ENCODE results near the gene PSMB10. TPM values are rescaled to one million over a fixed set of nuclear protein-coding genes. Genes with fewer than 3 reads are reported as not detected.

PSMB10 gene
- total and polyA plus RNA-seq, 2 of the 4 experiments (the other 2 are of a cell fraction), result 28.7 to 36.7 TPM

DNA sequence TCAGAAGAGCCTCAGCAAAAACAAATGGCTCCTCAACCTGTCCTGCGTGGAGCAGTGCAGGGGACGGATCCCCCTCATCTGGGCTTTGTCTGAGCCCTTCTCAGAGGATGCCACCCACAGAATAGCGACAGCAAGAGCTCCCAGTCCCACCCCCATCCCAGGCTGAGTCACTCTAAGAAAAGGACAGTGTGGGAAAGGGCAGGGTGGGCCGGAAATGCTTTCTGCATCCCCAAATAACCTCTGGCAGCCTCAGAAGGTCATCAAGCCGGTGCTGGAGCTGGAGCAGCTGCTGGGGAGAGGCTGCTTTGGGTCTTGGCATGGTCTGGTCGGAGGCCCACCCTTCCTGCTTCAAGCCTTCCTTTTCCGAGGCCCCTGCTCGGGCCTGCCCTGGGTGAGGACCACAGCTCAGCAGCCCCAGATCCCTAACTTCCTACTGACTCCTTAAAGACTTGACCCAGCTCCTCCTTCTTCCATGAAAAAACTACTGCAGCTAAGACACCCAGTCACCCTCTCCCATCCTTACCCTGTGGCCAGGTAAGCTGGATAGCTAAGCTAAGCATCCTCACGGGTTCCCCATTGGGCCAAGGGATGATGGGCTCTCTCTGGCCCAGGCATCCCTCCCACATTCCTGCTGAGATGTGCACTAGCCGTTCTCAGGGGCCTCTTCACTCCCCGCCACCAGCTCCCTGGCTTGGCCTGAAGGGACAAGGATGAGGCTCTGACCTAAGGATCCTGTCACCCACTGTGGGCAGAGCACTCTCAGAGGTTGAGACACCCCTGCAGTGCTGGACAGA, 23.1 kb upstream of the PSMB10 start:
- Histone ChIP-seq H4K20me1 (ENCODE audit: insufficient read depth, low read length) (peaks cover 77% of the 10 kb centered on the region), H3K36me3 (ENCODE audit: control insufficient read depth, insufficient read depth, low read length) (peaks cover 74% of the 10 kb centered on the region)
- peak; percentile 72 for ATAC-seq (ENCODE audit: low read depth)

More for the DNA sequence above, 23.1 kb upstream of the PSMB10 start:
- TF ChIP-seq POLR2A (IDR thresholded peaks at IDR 0.05; ENCODE audit: low read depth, low read length), result no peak
- TF ChIP-seq MAZ (IDR thresholded peaks at IDR 0.05; ENCODE audit: borderline replicate concordance, low read depth, low read length), result 0 out of 2 replicates have a peak, but pooled peaks have one; percentile 28
- no peak for TF ChIP-seq BHLHE40 (IDR thresholded peaks at IDR 0.05; ENCODE audit: low read depth, low read length)
- no peak for TF ChIP-seq CHD1 (IDR thresholded peaks at IDR 0.05; ENCODE audit: low read depth, low read length)
- TF ChIP-seq, protein P1, sequence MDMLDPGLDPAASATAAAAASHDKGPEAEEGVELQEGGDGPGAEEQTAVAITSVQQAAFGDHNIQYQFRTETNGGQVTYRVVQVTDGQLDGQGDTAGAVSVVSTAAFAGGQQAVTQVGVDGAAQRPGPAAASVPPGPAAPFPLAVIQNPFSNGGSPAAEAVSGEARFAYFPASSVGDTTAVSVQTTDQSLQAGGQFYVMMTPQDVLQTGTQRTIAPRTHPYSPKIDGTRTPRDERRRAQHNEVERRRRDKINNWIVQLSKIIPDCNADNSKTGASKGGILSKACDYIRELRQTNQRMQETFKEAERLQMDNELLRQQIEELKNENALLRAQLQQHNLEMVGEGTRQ (IDR thresholded peaks at IDR 0.05; ENCODE audit: low read depth, low read length), result no peak
- TF ChIP-seq FOS (IDR thresholded peaks at IDR 0.05; ENCODE audit: low read depth, low read length), result peak; percentile 48; the same call in 1 of the 2 replicates
- no peak for TF ChIP-seq MXI1 (IDR thresholded peaks at IDR 0.05; ENCODE audit: borderline replicate concordance, low read depth, low read length)
- TF ChIP-seq RCOR1 (IDR thresholded peaks at IDR 0.05; ENCODE audit: insufficient replicate concordance, low read length), result peak; percentile 27
- Histone ChIP-seq H3K9me1 (ENCODE audit: insufficient read depth, low read length) (peaks cover 45% of the 10 kb centered on the region), H2AFZ (replicated peaks; ENCODE audit: low read length, poor library complexity) (peak overlapping the region; percentile 18), H4K8ac (ENCODE audit: low read depth in 2 of 2, low read length in 2 of 2) (peak overlapping the region; percentile 67 to 73), H3K4me2 (ENCODE audit: low read depth, low read length) (peak overlapping the region; percentile 4; the same call in 1 of the 2 replicates), H3K56ac (ENCODE audit: extremely low read depth, insufficient read depth, low read length) (peak overlapping the region; percentile 32; the same call in 1 of the 2 replicates), H3K4me1 (ENCODE audit: control insufficient read depth, insufficient read depth, low read length) (peaks cover 33% of the 10 kb centered on the region), H3K9ac (ENCODE audit: low read depth, low read length) (0 out of 2 replicates have a peak overlapping the region, but pooled peaks have one; percentile 21), H3K27me3 (ENCODE audit: control insufficient read depth, insufficient read depth, low read length) (no peaks in the 10 kb centered on the region), H3K27ac (ENCODE audit: insufficient read depth, low read length) (peak overlapping the region; percentile 83), H2AK9ac (replicated peaks; ENCODE audit: low read depth, low read length, poor library complexity) (peak overlapping the region; percentile 73), H4K5ac (ENCODE audit: low read depth, low read length) (peak overlapping the region; percentile 6; the same call in 1 of the 2 replicates), H3K14ac (replicated peaks; ENCODE audit: low read depth, low read length) (peak overlapping the region; percentile 62), H2BK120ac (ENCODE audit: low read depth, low read length) (peak overlapping the region; percentile 81), H2BK20ac (ENCODE audit: low read depth, low read length) (peak overlapping the region; percentile 59; the same call in 1 of the 2 replicates), H2BK5ac (ENCODE audit: low read depth, low read length, poor library complexity, severe bottlenecking) (peak overlapping the region; percentile 46), H3K4me3 (ENCODE audit: insufficient read depth, low read depth, low read length) (no peak overlapping the region), H3K4ac (ENCODE audit: low read depth, low read length) (peak overlapping the region; percentile 85), H4K91ac (ENCODE audit: insufficient read depth, low read depth, low read length) (peak overlapping the region; percentile 87), H2AK5ac (ENCODE audit: low read depth, low read length) (peak overlapping the region; percentile 95), H2BK15ac (ENCODE audit: low read depth, low read length) (peak overlapping the region; percentile 87; the same call in 2 of the 3 replicates), H3K9me3 (ENCODE audit: control insufficient read depth, insufficient read depth, low read length) (no peaks in the 10 kb centered on the region), H3K79me1 (ENCODE audit: low read depth in 1 of 2, low read length in 2 of 2) (peaks cover 51 to 86% of the 10 kb centered on the region in 2 experiments), H3K18ac (ENCODE audit: low read depth, low read length) (no peak overlapping the region; the same call in 1 of the 2 replicates), H3K23ac (ENCODE audit: low read depth, low read length) (peak overlapping the region; percentile 86)
- dilution Hi-C loops (cut with HindIII; ENCODE audit: low sequenced_read_pairs, unreplicated experiment) (no loop called here), intact Hi-C loops (cut with micrococcal nuclease) (loop anchor here (10.0 kb wide), 1 partner anchor 265 kb away; no protein-coding TSS in a partner anchor), in situ Hi-C loops (cut with MboI; ENCODE audit: low sequenced_read_pairs) (no loop called here)
- DNase-seq, result peak; percentile 55
- BruUV-seq (replicated peaks), result no TSS peak
- ChIA-PET POLR2A (ENCODE audit: unreplicated experiment) (no interaction called here), CTCF (interaction anchor here (0.7 kb wide), 2 partner anchors 76 to 105 kb away, joined by 3 read pairs; no protein-coding TSS in a partner anchor)
- WGBS, 2 experiments (ENCODE audit: extremely low coverage in 2 of 2, insufficient read length in 1 of 2), result no CpG with 5 or more reads among the region's 11 CpGs

All from IMR-90 (cell line).